ENCODE data around the gene PTPN4.

GRCh38 chr2:120028795-120029194 lies 269.1 kb downstream of the PTPN4 start:
- no peak for TF ChIP-seq CTCF (IDR thresholded peaks at IDR 0.05; ENCODE audit: insufficient read depth, low read length)
- TF ChIP-seq POLR2AphosphoS5 (IDR thresholded peaks at IDR 0.05; ENCODE audit: low read depth), result no peak
- TF ChIP-seq REST (IDR thresholded peaks at IDR 0.05; ENCODE audit: insufficient replicate concordance, low read depth), result no peak
- no peak for TF ChIP-seq GABPA (IDR thresholded peaks at IDR 0.05; ENCODE audit: low read depth)
